HepG2 (cell line): Measurements from ENCODE around the gene GSTA1. TPM values are rescaled to one million over a fixed set of nuclear protein-coding genes. Genes with fewer than 3 reads are reported as not detected.

Source experiments
- CEBPG ChIP-seq: IDR thresholded peaks from 2 replicates; pipeline ENCODE4 v1.6.1; 2016
- CHCHD3 ChIP-seq: sonication (generic); formaldehyde crosslinking; IDR thresholded peaks from 2 replicates; pipeline ENCODE4 v1.8.0; 2022; ENCODE audit warnings: mild to moderate bottlenecking, missing genetic modification reagents, moderate library complexity
- HNF4A ChIP-seq: sonication (generic); formaldehyde crosslinking; IDR thresholded peaks from 2 replicates; pipeline ENCODE4 v1.4.0; 2020; ENCODE audit warnings: missing genetic modification reagents
- IKZF1 ChIP-seq: fragments of 450-650 bp; IDR thresholded peaks from 2 replicates; pipeline ENCODE4 v1.7.1; 2016
- NFIB ChIP-seq: sonication (generic); formaldehyde crosslinking; IDR thresholded peaks from 2 replicates; pipeline ENCODE4 v1.9.0; 2021; ENCODE audit warnings: missing genetic modification reagents, mild to moderate bottlenecking, borderline replicate concordance
- RXRB ChIP-seq: IDR thresholded peaks from 2 replicates; pipeline ENCODE4 v1.6.1; 2016; ENCODE audit warnings: borderline replicate concordance, missing genetic modification reagents, missing compliant biosample characterization
- SMARCC2 ChIP-seq: fragments of 450-650 bp; IDR thresholded peaks from 2 replicates; pipeline ENCODE4 v1.6.1; 2017; ENCODE audit warnings: antibody characterized with exemption, mild to moderate bottlenecking
- SOX6 ChIP-seq, 2 experiments: fragments of 450-650 bp in 1 of 2; sonication (generic) in 1 of 2; formaldehyde crosslinking in 1 of 2; IDR thresholded peaks; 2 replicates each; pipeline versions ENCODE4 v1.4.0 to v1.6.1; 2017 to 2020; ENCODE audit warnings: antibody characterized with exemption in 1 of 2, mild to moderate bottlenecking in 1 of 2, missing genetic modification reagents in 1 of 2
- TFE3 ChIP-seq: IDR thresholded peaks from 2 replicates; pipeline ENCODE4 v1.6.1; 2016
- ZBTB7B ChIP-seq: sonication (generic); formaldehyde crosslinking; IDR thresholded peaks from 2 replicates; pipeline ENCODE4 v1.4.0; 2020; ENCODE audit warnings: missing genetic modification reagents
- ZNF232 ChIP-seq: sonication (generic); formaldehyde crosslinking; IDR thresholded peaks from 2 replicates; pipeline ENCODE4 v1.4.0; 2020; ENCODE audit warnings: missing genetic modification reagents, borderline replicate concordance
- ZNF280B ChIP-seq: sonication (generic); formaldehyde crosslinking; IDR thresholded peaks from 2 replicates; pipeline ENCODE4 v1.5.0; 2020; ENCODE audit warnings: missing genetic modification reagents, mild to moderate bottlenecking, borderline replicate concordance
- ZNF382 ChIP-seq: sonication (generic); formaldehyde crosslinking; IDR thresholded peaks from 2 replicates; pipeline ENCODE4 v1.5.0; 2020; ENCODE audit warnings: missing genetic modification reagents, mild to moderate bottlenecking, borderline replicate concordance
- ZNF430 ChIP-seq: sonication (generic); formaldehyde crosslinking; IDR thresholded peaks from 2 replicates; pipeline ENCODE4 v1.9.0; 2021; ENCODE audit warnings: mild to moderate bottlenecking, missing genetic modification reagents
- ZNF678 ChIP-seq: sonication (generic); formaldehyde crosslinking; IDR thresholded peaks from 2 replicates; pipeline ENCODE4 v1.4.0; 2020; ENCODE audit warnings: mild to moderate bottlenecking, missing genetic modification reagents
- ZNF772 ChIP-seq: sonication (generic); formaldehyde crosslinking; IDR thresholded peaks from 2 replicates; pipeline ENCODE4 v1.5.0; 2020; ENCODE audit warnings: mild to moderate bottlenecking, missing genetic modification reagents
- ZNF841 ChIP-seq: sonication (generic); formaldehyde crosslinking; IDR thresholded peaks from 2 replicates; pipeline ENCODE4 v1.8.1; 2023; ENCODE audit warnings: missing genetic modification reagents, borderline replicate concordance
- ZSCAN29 ChIP-seq: sonication (generic); formaldehyde crosslinking; conservative IDR thresholded peaks from 2 replicates; pipeline ENCODE4 v1.4.0; 2020; ENCODE audit warnings: mild to moderate bottlenecking, missing genetic modification reagents
- polyA plus RNA-seq, 8 experiments: library from polyadenylated mRNA; depleted of rRNA in 3 of 8; stranded (reverse) in 7 of 8; unstranded in 1 of 8; fragments of >200 nt; fragmentation: Illumina TruSeq in 4 of 8; extraction: Trizol in 4 of 8; gene quantifications; 2 replicates each; pipeline versions ENCODE4 v1.2.1 to v1.2.3, GENCODE V29; 2011 to 2016; ENCODE audit warnings: low read depth in 4 of 8, missing spikeins in 1 of 8, mixed read lengths in 1 of 8; ENCODE audit not compliant: insufficient read depth in 1 of 8
- total RNA-seq, 5 experiments: library from RNA; depleted of rRNA; stranded (reverse); fragments of >200 nt; fragmentation: Illumina TruSeq; extraction: Trizol; gene quantifications; 2 replicates each; pipeline ENCODE4 v1.2.3, GENCODE V29; 2016; ENCODE audit warnings: low read depth in 1 of 5
- TF ChIP-seq, protein P1 (sequence below): sonication (generic); formaldehyde crosslinking; IDR thresholded peaks from 2 replicates; pipeline ENCODE4 v1.4.0; 2020; ENCODE audit warnings: mild to moderate bottlenecking, missing genetic modification reagents
- TF ChIP-seq, protein P2 (sequence below): fragments of 450-650 bp; IDR thresholded peaks from 2 replicates; pipeline ENCODE4 v1.6.1; 2017; ENCODE audit warnings: mild to moderate bottlenecking
- TF ChIP-seq, protein P3 (sequence below): sonication (generic); formaldehyde crosslinking; IDR thresholded peaks from 2 replicates; pipeline ENCODE4 v1.8.0; 2022; ENCODE audit warnings: low read depth, missing genetic modification reagents

Gene GSTA1
- total and polyA plus RNA-seq, 2 of the 13 experiments (the other 11 are each of a cell fraction or from before 2014, with no cell fraction given): 6.2 to 282 TPM

DNA sequence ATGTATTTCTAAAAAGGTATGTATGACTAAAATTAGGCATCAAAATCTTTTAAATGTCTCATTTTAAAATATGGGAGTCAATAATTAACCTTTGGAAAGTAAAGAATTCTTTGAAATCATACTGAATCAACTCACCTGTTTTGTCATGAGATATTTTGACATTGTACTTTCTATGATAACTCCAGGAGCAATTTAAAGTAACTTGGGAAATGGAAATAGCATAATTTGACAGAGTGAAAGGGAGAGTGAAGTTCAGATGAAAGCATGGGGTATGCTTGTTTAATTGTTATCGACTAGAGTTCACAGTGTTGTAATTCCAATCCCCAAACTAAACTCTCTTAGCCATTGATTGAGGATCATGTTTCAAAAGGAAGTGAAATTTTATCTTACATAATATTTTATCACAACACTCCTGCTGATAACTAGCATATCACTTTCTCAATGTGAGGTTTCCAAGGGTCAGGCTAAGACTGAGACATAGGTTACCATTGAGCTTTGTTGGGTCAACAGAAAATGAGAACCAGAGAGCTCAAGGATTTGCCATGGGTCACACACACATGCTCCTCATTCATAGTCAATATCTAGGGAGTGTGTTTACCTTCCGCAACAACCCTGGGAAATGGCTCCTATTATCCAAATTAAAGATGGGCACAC lies 2.3 kb downstream of the GSTA1 start (continued):
- TF ChIP-seq, protein P1, sequence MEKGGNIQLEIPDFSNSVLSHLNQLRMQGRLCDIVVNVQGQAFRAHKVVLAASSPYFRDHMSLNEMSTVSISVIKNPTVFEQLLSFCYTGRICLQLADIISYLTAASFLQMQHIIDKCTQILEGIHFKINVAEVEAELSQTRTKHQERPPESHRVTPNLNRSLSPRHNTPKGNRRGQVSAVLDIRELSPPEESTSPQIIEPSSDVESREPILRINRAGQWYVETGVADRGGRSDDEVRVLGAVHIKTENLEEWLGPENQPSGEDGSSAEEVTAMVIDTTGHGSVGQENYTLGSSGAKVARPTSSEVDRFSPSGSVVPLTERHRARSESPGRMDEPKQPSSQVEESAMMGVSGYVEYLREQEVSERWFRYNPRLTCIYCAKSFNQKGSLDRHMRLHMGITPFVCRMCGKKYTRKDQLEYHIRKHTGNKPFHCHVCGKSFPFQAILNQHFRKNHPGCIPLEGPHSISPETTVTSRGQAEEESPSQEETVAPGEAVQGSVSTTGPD (CRISPR knock-in tag): no peak
- TF ChIP-seq SOX6 (IDR thresholded peaks at IDR 0.05): no peak
- TF ChIP-seq SOX6 (CRISPR knock-in tag; IDR thresholded peaks at IDR 0.05): peak; percentile 84
- TF ChIP-seq, protein P2, sequence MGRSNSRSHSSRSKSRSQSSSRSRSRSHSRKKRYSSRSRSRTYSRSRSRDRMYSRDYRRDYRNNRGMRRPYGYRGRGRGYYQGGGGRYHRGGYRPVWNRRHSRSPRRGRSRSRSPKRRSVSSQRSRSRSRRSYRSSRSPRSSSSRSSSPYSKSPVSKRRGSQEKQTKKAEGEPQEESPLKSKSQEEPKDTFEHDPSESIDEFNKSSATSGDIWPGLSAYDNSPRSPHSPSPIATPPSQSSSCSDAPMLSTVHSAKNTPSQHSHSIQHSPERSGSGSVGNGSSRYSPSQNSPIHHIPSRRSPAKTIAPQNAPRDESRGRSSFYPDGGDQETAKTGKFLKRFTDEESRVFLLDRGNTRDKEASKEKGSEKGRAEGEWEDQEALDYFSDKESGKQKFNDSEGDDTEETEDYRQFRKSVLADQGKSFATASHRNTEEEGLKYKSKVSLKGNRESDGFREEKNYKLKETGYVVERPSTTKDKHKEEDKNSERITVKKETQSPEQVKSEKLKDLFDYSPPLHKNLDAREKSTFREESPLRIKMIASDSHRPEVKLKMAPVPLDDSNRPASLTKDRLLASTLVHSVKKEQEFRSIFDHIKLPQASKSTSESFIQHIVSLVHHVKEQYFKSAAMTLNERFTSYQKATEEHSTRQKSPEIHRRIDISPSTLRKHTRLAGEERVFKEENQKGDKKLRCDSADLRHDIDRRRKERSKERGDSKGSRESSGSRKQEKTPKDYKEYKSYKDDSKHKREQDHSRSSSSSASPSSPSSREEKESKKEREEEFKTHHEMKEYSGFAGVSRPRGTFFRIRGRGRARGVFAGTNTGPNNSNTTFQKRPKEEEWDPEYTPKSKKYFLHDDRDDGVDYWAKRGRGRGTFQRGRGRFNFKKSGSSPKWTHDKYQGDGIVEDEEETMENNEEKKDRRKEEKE: no peak
- no peak for TF ChIP-seq ZNF678 (CRISPR knock-in tag)
- TF ChIP-seq ZSCAN29: peak; percentile 65; the same call in 1 of the 2 replicates
- no peak for TF ChIP-seq ZNF841 (CRISPR knock-in tag)
- no peak for TF ChIP-seq ZNF232 (CRISPR knock-in tag)
- TF ChIP-seq CEBPG (CRISPR knock-in tag): peak; percentile 32; the same call in 1 of the 2 replicates
- no peak for TF ChIP-seq ZNF280B (CRISPR knock-in tag)
- TF ChIP-seq HNF4A (CRISPR knock-in tag): peak; percentile 89
- TF ChIP-seq ZBTB7B: no peak
- TF ChIP-seq, protein P3, sequence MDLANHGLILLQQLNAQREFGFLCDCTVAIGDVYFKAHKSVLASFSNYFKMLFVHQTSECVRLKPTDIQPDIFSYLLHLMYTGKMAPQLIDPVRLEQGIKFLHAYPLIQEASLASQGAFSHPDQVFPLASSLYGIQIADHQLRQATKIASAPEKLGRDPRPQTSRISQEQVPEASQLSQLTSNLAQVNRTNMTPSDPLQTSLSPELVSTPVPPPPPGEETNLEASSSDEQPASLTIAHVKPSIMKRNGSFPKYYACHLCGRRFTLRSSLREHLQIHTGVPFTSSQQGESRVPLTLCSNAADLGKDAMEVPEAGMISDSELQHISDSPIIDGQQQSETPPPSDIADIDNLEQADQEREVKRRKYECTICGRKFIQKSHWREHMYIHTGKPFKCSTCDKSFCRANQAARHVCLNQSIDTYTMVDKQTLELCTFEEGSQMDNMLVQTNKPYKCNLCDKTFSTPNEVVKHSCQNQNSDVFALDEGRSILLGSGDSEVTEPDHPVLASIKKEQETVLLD: no peak
- no peak for TF ChIP-seq NFIB (CRISPR knock-in tag)
- no peak for TF ChIP-seq CHCHD3 (CRISPR knock-in tag)
- no peak for TF ChIP-seq ZNF382
- TF ChIP-seq TFE3: no peak
- peak; percentile 68 for TF ChIP-seq RXRB (CRISPR knock-in tag)
- TF ChIP-seq SMARCC2: no peak
- no peak; the same call in 1 of the 2 replicates for TF ChIP-seq ZNF772 (CRISPR knock-in tag)
- TF ChIP-seq ZNF430 (CRISPR knock-in tag): no peak
- no peak for TF ChIP-seq IKZF1
